Bronchial smooth muscle cell (primary cell): ENCODE results near the gene HTN3. TPM values are rescaled to one million over a fixed set of nuclear protein-coding genes. Genes with fewer than 3 reads are reported as not detected.

Experiments
- total RNA-seq: library from RNA; depleted of rRNA; stranded (reverse); fragments of >200 nt; gene quantifications from 2 replicates; pipeline ENCODE4 v1.2.1, GENCODE V29; 2014

HTN3 gene
- total RNA-seq = not detected in 2 replicates

DNA sequence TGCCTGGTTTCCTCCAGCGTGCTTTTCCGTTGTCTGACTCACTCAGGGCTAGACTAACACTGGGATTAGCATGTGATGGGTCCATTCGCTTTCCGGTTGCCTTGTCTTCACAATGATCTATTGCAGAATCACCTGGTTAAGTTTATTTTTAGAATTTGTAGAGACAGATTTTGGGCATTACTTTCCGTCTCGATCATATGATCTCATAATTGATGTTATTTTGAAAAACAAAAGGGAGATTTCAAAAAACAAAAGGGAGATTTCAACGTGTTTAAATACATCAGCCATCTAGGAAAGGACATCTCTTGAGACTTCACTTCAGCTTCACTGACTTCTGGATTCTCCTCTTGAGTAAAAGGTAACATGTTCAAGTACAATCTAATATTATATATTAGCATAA lies at the start of gene HTN3:
TSS of gene HTN3 (plus strand) at position 301 of the 400 bp plus-strand sequence. CDS start 2,282 bp downstream, outside the sequence.

DNA sequence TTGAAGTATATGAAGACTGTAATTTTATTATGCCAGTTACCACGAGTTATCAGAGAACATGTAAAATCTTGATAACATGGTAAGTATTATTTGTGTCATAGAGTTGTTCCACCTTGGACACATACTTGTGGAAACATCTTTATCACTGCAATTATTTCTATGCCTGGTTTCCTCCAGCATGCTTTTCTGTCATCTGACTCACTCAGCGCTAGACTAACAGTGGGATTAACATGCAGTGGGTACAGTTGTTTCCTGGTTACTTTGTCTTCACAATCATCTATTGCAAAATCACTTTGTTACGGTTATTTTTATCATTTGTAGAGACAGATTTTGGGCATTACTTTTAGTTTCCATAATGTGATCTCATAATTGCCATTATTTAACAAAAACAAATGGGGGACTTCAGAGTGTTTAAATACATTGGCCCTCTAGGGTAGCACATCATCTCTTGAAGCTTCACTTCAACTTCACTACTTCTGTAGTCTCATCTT lies 32.7 kb upstream of the HTN3 start, which contains the start of gene STATH:
TSS of gene STATH (plus strand) at position 441 of the 491 bp plus-strand sequence. CDS start 2,472 bp downstream, outside the sequence.

DNA sequence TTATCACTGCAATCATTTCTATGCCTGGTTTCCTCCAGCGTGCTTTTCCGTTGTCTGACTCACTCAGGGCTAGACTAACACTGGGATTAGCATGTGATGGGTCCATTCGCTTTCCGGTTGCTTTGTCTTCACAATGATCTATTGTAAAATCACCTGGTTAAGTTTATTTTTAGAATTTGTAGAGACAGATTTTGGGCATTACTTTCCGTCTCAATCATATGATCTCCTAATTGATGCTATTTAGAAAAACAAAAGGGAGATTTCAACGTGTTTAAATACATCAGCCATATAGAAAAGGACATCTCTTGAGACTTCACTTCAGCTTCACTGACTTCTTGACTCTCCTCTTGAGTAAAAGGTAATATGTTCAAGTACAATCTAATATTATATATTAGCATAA lies 21.9 kb downstream of the HTN3 start, which contains the start of gene HTN1:
TSS of gene HTN1 (plus strand) at position 301 of the 400 bp plus-strand sequence. CDS start 2,639 bp downstream, outside the sequence.

Other genes starting within 250 kb of the HTN3 start
- 0.16 TPM in 1 of 2 replicates, not detected in the other for gene SULT1E1, start 168.3 kb upstream of the HTN3 start, total RNA-seq
- not detected in 2 replicates for gene CSN1S1, start 97.4 kb upstream of the HTN3 start, total RNA-seq
- not detected in 2 replicates for gene CSN2, start 62.7 kb upstream of the HTN3 start, total RNA-seq
- gene STATH, start 32.5 kb upstream of the HTN3 start, total RNA-seq = not detected in 2 replicates
- gene HTN1, start 22.0 kb downstream of the HTN3 start, total RNA-seq = not detected in 2 replicates
- not detected in 2 replicates for gene PRR27, start 125.8 kb downstream of the HTN3 start, total RNA-seq
- not detected in 2 replicates for gene ODAM, start 167.3 kb downstream of the HTN3 start, total RNA-seq
- gene FDCSP, start 197.7 kb downstream of the HTN3 start, total RNA-seq = not detected in 2 replicates
- not detected in 2 replicates for gene CSN3, start 214.1 kb downstream of the HTN3 start, total RNA-seq